ENCODE data around the gene IDH1. TPM values are rescaled to one million over a fixed set of nuclear protein-coding genes. Genes with fewer than 3 reads are reported as not detected.

Gene IDH1
- total and polyA plus RNA-seq, 2 of the 13 experiments (the other 11 are each of a cell fraction or from before 2014, with no cell fraction given): 312 to 1,077 TPM

DNA sequence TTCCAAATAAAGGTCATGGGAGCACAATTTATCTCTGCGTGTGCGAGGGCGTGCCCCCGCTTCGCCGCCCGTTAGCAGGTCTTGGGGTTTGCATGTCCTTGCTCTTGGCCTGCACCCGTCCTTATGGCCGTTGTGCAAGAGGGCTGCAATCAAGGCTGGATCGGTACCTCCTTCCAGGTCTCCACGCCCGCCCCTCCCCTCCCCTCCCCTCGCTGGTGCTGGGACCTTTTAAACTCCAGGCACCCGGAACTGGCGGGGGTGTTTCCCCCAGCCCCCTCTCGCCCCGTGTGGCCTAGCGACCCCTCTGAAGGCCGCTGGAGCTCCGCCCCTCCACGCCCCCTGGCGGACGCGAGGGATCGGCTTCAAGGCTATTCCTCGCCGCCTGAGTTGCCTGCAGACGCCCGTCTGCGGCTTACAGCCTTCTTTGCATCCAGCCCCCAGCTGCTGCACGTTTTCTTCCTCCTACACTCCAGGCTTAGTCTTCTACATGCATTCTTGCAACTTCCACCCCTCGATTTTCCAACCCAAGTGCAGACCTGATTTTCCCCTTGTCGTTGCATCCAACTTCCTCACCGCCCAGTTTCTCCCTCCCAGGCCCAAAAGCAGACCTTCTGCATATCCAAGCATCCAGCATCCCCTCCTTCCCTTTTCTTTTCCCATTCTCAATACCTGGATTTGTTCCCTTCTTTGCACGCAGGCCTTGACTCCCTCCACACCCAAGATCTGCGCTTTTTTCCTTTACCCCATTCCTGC is 577 bp downstream of the IDH1 start (continued):
- TF ChIP-seq FOXC1 (CRISPR knock-in tag; IDR thresholded peaks at IDR 0.05; ENCODE audit: borderline replicate concordance) (peak; percentile 91), CHD4 (IDR thresholded peaks at IDR 0.05; ENCODE audit: borderline replicate concordance, low read length) (no peak), REXO4 (CRISPR knock-in tag; IDR thresholded peaks at IDR 0.05; ENCODE audit: borderline replicate concordance) (peak; percentile 60; the same call in 1 of the 2 replicates), MZF1 (CRISPR knock-in tag; IDR thresholded peaks at IDR 0.05; ENCODE audit: borderline replicate concordance) (no peak), POLR2AphosphoS5 (IDR thresholded peaks at IDR 0.05; ENCODE audit: low read depth, low read length) (peak; percentile 70), ONECUT2 (CRISPR knock-in tag; IDR thresholded peaks at IDR 0.05) (peak; percentile 48; the same call in 1 of the 2 replicates), ZNF891 (CRISPR knock-in tag; IDR thresholded peaks at IDR 0.05) (peak; percentile 87; the same call in 1 of the 2 replicates), ASH2L (IDR thresholded peaks at IDR 0.05; ENCODE audit: insufficient read length, low read depth, low read length) (peak; percentile 77), ZBTB1 (CRISPR knock-in tag; IDR thresholded peaks at IDR 0.05; ENCODE audit: borderline replicate concordance) (no peak), ZSCAN22 (CRISPR knock-in tag; IDR thresholded peaks at IDR 0.05) (no peak), SMAD9 (CRISPR knock-in tag; IDR thresholded peaks at IDR 0.05) (no peak), ZNF501 (CRISPR knock-in tag; IDR thresholded peaks at IDR 0.05) (peak; percentile 91), ZFP37 (CRISPR knock-in tag; IDR thresholded peaks at IDR 0.05; ENCODE audit: borderline replicate concordance) (peak; percentile 86), RNF2 (conservative IDR thresholded peaks at IDR 0.05; ENCODE audit: low read depth) (no peak)
- TF ChIP-seq, protein P1, sequence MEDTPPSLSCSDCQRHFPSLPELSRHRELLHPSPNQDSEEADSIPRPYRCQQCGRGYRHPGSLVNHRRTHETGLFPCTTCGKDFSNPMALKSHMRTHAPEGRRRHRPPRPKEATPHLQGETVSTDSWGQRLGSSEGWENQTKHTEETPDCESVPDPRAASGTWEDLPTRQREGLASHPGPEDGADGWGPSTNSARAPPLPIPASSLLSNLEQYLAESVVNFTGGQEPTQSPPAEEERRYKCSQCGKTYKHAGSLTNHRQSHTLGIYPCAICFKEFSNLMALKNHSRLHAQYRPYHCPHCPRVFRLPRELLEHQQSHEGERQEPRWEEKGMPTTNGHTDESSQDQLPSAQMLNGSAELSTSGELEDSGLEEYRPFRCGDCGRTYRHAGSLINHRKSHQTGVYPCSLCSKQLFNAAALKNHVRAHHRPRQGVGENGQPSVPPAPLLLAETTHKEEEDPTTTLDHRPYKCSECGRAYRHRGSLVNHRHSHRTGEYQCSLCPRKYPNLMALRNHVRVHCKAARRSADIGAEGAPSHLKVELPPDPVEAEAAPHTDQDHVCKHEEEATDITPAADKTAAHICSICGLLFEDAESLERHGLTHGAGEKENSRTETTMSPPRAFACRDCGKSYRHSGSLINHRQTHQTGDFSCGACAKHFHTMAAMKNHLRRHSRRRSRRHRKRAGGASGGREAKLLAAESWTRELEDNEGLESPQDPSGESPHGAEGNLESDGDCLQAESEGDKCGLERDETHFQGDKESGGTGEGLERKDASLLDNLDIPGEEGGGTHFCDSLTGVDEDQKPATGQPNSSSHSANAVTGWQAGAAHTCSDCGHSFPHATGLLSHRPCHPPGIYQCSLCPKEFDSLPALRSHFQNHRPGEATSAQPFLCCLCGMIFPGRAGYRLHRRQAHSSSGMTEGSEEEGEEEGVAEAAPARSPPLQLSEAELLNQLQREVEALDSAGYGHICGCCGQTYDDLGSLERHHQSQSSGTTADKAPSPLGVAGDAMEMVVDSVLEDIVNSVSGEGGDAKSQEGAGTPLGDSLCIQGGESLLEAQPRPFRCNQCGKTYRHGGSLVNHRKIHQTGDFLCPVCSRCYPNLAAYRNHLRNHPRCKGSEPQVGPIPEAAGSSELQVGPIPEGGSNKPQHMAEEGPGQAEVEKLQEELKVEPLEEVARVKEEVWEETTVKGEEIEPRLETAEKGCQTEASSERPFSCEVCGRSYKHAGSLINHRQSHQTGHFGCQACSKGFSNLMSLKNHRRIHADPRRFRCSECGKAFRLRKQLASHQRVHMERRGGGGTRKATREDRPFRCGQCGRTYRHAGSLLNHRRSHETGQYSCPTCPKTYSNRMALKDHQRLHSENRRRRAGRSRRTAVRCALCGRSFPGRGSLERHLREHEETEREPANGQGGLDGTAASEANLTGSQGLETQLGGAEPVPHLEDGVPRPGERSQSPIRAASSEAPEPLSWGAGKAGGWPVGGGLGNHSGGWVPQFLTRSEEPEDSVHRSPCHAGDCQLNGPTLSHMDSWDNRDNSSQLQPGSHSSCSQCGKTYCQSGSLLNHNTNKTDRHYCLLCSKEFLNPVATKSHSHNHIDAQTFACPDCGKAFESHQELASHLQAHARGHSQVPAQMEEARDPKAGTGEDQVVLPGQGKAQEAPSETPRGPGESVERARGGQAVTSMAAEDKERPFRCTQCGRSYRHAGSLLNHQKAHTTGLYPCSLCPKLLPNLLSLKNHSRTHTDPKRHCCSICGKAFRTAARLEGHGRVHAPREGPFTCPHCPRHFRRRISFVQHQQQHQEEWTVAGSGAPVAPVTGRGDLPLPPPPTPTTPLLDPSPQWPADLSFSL (CRISPR knock-in tag; IDR thresholded peaks at IDR 0.05): 0 out of 2 replicates have a peak, but pooled peaks have one; percentile 20
- TF ChIP-seq, protein P2, sequence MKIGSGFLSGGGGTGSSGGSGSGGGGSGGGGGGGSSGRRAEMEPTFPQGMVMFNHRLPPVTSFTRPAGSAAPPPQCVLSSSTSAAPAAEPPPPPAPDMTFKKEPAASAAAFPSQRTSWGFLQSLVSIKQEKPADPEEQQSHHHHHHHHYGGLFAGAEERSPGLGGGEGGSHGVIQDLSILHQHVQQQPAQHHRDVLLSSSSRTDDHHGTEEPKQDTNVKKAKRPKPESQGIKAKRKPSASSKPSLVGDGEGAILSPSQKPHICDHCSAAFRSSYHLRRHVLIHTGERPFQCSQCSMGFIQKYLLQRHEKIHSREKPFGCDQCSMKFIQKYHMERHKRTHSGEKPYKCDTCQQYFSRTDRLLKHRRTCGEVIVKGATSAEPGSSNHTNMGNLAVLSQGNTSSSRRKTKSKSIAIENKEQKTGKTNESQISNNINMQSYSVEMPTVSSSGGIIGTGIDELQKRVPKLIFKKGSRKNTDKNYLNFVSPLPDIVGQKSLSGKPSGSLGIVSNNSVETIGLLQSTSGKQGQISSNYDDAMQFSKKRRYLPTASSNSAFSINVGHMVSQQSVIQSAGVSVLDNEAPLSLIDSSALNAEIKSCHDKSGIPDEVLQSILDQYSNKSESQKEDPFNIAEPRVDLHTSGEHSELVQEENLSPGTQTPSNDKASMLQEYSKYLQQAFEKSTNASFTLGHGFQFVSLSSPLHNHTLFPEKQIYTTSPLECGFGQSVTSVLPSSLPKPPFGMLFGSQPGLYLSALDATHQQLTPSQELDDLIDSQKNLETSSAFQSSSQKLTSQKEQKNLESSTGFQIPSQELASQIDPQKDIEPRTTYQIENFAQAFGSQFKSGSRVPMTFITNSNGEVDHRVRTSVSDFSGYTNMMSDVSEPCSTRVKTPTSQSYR (CRISPR knock-in tag; IDR thresholded peaks at IDR 0.05; ENCODE audit: borderline replicate concordance): peak; percentile 73; the same call in 1 of the 2 replicates
- TF ChIP-seq, protein P3, sequence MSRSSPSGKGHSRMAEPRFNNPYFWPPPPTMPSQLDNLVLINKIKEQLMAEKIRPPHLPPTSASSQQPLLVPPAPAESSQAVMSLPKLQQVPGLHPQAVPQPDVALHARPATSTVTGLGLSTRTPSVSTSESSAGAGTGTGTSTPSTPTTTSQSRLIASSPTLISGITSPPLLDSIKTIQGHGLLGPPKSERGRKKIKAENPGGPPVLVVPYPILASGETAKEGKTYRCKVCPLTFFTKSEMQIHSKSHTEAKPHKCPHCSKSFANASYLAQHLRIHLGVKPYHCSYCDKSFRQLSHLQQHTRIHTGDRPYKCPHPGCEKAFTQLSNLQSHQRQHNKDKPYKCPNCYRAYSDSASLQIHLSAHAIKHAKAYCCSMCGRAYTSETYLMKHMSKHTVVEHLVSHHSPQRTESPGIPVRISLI (CRISPR knock-in tag; IDR thresholded peaks at IDR 0.05; ENCODE audit: borderline replicate concordance): peak; percentile 62; the same call in 1 of the 2 replicates
